DOHH2 (cell line): Measurements from ENCODE around the gene EIF2B4.
"Not testable (repeated sequence)": the region's sequence is repeated elsewhere in the genome, so short reads cannot be mapped to it uniquely, and the experiment has no call there.

ENCODE experiments used
- H3F3A ChIP-seq: fragments of 200-600 bp; sonication (generic), shearing (Covaris generic); 2 replicates; pipeline ENCODE4 v1.6.0; 2016; ENCODE audit warnings: antibody characterized with exemption, mild to moderate bottlenecking; ENCODE audit not compliant: control insufficient read depth, insufficient read depth
- H3K27ac ChIP-seq: fragments of 200-600 bp; sonication (generic); 2 replicates; pipeline ENCODE4 v1.5.1; 2014; ENCODE audit warnings: low read depth, mild to moderate bottlenecking, low read length, moderate library complexity
- H3K27me3 ChIP-seq: fragments of 200-600 bp; sonication (generic); 2 replicates; pipeline ENCODE4 v1.6.1; 2014; ENCODE audit warnings: mild to moderate bottlenecking, low read length, mixed read lengths; ENCODE audit not compliant: control insufficient read depth
- H3K36me3 ChIP-seq: fragments of 200-600 bp; sonication (generic); 2 replicates; pipeline ENCODE4 v1.6.1; 2014; ENCODE audit warnings: mild to moderate bottlenecking, low read length, moderate library complexity, mixed read lengths; ENCODE audit not compliant: control insufficient read depth
- H3K4me1 ChIP-seq: fragments of 200-600 bp; sonication (generic); 2 replicates; pipeline ENCODE4 v1.6.1; 2014; ENCODE audit warnings: mild to moderate bottlenecking, low read length, mixed read lengths; ENCODE audit not compliant: control insufficient read depth
- H3K4me2 ChIP-seq: fragments of 200-600 bp; sonication (generic); 2 replicates; pipeline ENCODE4 v1.6.0; 2014; ENCODE audit warnings: mild to moderate bottlenecking, low read length, moderate library complexity
- H3K4me3 ChIP-seq: fragments of 200-600 bp; sonication (generic); 2 replicates; pipeline ENCODE4 v1.5.1; 2014; ENCODE audit warnings: mild to moderate bottlenecking, low read length, mixed read lengths
- H3K79me2 ChIP-seq: fragments of 200-600 bp; sonication (generic); 2 replicates; pipeline ENCODE4 v1.6.1; 2014; ENCODE audit warnings: mild to moderate bottlenecking, low read length, mixed read lengths; ENCODE audit not compliant: control insufficient read depth
- H3K9me2 ChIP-seq: fragments of 200-600 bp; sonication (generic); replicated peaks from 2 replicates; pipeline ENCODE4 v1.6.1; 2014; ENCODE audit warnings: mild to moderate bottlenecking, low read length, mixed read lengths; ENCODE audit not compliant: control insufficient read depth
- H3K9me3 ChIP-seq: fragments of 200-600 bp; sonication (generic); 2 replicates; pipeline ENCODE4 v1.6.1; 2014; ENCODE audit warnings: antibody characterized with exemption, low read length, mixed read lengths; ENCODE audit not compliant: control insufficient read depth, insufficient read depth
- H4K20me1 ChIP-seq: fragments of 200-600 bp; sonication (generic); 2 replicates; pipeline ENCODE4 v1.6.0; 2014; ENCODE audit warnings: low read depth, mild to moderate bottlenecking, antibody characterized with exemption, low read length, moderate library complexity; ENCODE audit not compliant: control insufficient read depth, insufficient read depth
- EZH2phosphoT487 ChIP-seq: fragments of 200-600 bp; sonication (generic); IDR thresholded peaks from 2 replicates; pipeline ENCODE4 v1.6.1; 2017; ENCODE audit warnings: borderline replicate concordance, mild to moderate bottlenecking, antibody characterized with exemption, low read length, moderate library complexity, mixed read lengths
- TF ChIP-seq, protein P1 (sequence below): fragments of 200-600 bp; sonication (generic); IDR thresholded peaks from one replicate; pipeline ENCODE4 v1.5.1; 2014; ENCODE audit warnings: antibody characterized with exemption, mild to moderate bottlenecking, low read depth, low read length; ENCODE audit not compliant: poor library complexity, severe bottlenecking

EIF2B4 gene

DNA sequence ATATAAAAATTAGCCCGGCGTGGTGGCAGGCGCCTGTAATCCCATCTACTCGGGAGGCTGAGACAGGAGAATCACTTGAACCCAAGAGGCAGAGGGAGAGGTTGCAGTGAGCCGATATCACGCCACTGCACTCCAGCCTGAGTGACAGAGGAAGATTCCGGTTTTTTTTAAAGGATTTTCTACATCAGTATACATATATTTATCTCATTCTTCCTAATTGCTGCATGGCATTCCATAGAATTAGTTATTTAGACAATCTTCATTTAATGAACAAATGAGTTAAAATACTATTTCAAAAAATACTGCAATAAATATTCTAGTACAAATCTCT lies 15.6 kb downstream of the EIF2B4 start:
- Histone ChIP-seq H3K4me2 (peak overlapping the region; percentile 87; the same call in 1 of the 2 replicates), H3K36me3 (peaks cover 27% of the 10 kb centered on the region), H3K27ac (no peak overlapping the region), H3K4me1 (peaks cover 49% of the 10 kb centered on the region), H3K9me2 (no peaks in the 10 kb centered on the region), H4K20me1 (no peaks in the 10 kb centered on the region), H3K79me2 (peaks cover 92% of the 10 kb centered on the region), H3K27me3 (no peaks in the 10 kb centered on the region), H3F3A (peaks cover 2% of the 10 kb centered on the region; the same call in 1 of the 2 replicates), H3K9me3 (no peaks in the 10 kb centered on the region), H3K4me3 (no peak overlapping the region; the same call in 1 of the 2 replicates)
- TF ChIP-seq, protein P1, sequence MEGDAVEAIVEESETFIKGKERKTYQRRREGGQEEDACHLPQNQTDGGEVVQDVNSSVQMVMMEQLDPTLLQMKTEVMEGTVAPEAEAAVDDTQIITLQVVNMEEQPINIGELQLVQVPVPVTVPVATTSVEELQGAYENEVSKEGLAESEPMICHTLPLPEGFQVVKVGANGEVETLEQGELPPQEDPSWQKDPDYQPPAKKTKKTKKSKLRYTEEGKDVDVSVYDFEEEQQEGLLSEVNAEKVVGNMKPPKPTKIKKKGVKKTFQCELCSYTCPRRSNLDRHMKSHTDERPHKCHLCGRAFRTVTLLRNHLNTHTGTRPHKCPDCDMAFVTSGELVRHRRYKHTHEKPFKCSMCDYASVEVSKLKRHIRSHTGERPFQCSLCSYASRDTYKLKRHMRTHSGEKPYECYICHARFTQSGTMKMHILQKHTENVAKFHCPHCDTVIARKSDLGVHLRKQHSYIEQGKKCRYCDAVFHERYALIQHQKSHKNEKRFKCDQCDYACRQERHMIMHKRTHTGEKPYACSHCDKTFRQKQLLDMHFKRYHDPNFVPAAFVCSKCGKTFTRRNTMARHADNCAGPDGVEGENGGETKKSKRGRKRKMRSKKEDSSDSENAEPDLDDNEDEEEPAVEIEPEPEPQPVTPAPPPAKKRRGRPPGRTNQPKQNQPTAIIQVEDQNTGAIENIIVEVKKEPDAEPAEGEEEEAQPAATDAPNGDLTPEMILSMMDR, result no peak

DNA sequence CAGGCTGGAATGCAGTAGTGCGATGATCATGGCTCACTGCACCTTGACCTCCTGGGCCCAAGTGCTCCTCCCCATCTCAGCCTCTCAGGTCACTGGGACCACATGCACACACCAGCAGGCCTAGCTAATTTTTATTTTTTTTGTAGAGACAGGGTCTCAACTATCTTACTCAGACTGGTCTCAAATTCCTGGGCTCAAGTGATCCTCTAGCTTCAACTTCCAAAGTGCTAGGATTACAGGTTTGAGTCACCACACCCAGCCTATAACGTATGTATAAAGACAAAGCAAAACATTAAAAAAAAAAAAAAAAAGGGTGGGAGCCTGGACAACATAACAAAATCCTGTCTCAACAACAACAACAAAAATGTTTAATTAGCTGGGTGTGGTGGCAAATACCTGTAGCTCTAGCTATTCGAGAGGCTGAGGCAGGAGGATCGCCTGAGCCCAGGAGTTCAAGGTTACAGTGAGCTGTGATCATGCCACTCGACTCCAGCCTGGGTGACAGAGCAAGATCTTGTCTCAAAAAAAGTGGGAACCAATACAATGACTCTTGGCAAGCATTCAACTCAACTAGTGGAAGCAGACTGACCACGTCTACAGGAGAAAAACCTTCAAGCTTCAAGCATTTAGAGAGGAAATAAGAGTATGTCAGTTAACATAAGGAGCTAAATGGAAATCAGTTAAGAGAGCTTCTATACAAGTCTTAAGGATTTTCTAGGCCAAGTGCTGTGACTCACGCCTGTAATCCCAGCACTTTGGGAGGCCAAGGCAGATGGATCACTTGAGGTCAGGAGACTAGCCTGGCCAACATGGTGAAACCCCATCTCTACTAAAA lies 16.2 kb downstream of the EIF2B4 start:
- no peak overlapping the region for H3K27ac ChIP-seq
- no peaks in the 10 kb centered on the region for H3K27me3 ChIP-seq
- no peaks in the 10 kb centered on the region for H3K9me2 ChIP-seq
- no peak overlapping the region for H3K4me3 ChIP-seq
- H3K9me3 ChIP-seq, result no peaks in the 10 kb centered on the region
- H3K36me3 ChIP-seq, result peaks cover 27% of the 10 kb centered on the region
- H3F3A ChIP-seq, result peaks cover 2% of the 10 kb centered on the region; the same call in 1 of the 2 replicates
- no peaks in the 10 kb centered on the region for H4K20me1 ChIP-seq
- TF ChIP-seq, protein P1, result no peak
- no peak for TF ChIP-seq EZH2phosphoT487
- peaks cover 49% of the 10 kb centered on the region for H3K4me1 ChIP-seq
- 0 out of 2 replicates have a peak overlapping the region, but pooled peaks have one; percentile 0 for H3K4me2 ChIP-seq
- H3K79me2 ChIP-seq, result peaks cover 97% of the 10 kb centered on the region

DNA sequence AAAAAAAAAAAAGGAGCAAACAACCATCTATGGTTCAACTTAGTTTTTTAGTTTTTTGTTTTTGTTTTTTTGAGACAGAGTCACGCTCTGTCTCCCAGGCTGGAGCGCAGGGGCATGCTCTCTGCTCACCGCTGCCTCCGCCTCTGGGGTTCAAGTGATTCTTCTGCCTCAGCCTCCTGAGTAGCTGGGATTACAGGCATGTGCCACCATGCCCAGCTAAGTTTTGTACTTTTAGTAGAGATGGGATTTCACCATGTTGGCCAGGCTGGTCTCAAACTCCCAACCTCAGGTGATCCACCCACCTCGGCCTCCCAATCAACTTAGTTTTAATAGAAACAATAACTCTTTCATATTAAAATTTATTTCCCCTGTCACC lies 16.8 kb downstream of the EIF2B4 start:
- Histone ChIP-seq H3K36me3 (peaks cover 23% of the 10 kb centered on the region), H3K79me2 (peaks cover 95% of the 10 kb centered on the region), H3K4me1 (peaks cover 46% of the 10 kb centered on the region)
- H3K9me3 ChIP-seq, H3K27me3 ChIP-seq, H3F3A ChIP-seq, H4K20me1 ChIP-seq, H3K27ac ChIP-seq, H3K4me2 ChIP-seq, H3K9me2 ChIP-seq, H3K4me3 ChIP-seq: not testable (repeated sequence)

DNA sequence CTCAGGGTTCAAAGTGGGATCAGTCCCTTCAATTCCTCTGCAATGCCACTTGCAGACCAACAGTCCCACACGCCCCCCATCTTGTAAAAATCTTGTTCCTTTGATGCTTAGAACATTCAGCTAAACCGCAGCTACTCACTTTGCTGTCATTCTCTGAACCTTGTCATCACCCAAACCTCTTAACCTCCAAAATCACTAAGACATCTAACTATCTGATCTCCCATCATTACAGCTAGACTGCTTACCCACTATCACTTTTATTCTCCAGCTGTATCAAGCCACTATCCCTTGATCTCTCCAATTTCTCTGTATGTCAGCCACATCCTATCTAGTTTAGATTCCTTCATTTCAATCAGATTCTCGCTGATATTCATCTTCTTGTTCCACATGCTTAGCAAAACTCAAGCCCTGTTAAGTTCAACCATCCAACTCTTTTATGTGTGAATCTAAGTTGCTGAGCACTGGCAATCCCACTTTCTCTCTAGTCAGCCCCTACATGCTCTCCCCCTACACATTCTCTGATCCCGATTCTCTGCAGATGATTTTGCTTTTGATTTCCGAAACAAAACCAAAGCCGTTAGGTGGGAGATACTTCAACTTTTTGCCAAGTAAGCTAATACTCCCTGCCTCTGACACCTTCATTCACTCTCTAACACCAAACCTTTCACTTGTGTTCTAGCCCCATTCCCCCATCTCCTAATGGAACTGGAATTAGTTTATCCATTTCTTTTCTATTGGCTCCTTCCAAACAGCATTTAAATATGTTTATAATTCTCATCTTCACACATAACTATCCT lies 18.1 kb downstream of the EIF2B4 start:
- no peak overlapping the region for H3K4me2 ChIP-seq
- peaks cover 2% of the 10 kb centered on the region; the same call in 1 of the 2 replicates for H3F3A ChIP-seq
- H3K79me2 ChIP-seq, result peaks cover 95% of the 10 kb centered on the region

More for the DNA sequence above, 18.1 kb downstream of the EIF2B4 start:
- Histone ChIP-seq H3K27me3 (no peaks in the 10 kb centered on the region), H3K4me1 (peaks cover 39% of the 10 kb centered on the region), H4K20me1 (0 out of 2 replicates have a peak, but pooled peaks cover 3% of the 10 kb centered on the region), H3K9me2 (no peaks in the 10 kb centered on the region), H3K4me3 (no peak overlapping the region), H3K36me3 (peaks cover 17% of the 10 kb centered on the region), H3K27ac (no peak overlapping the region), H3K9me3 (no peaks in the 10 kb centered on the region)
- TF ChIP-seq, protein P1, result no peak
- TF ChIP-seq EZH2phosphoT487, result no peak
